Choroid plexus epithelial cell (primary cell): ENCODE results near the gene IGLL1.

ENCODE experiments used
- DNase-seq: peaks from one replicate; pipeline ENCODE4 v3.0.0-alpha.2; 2010; ENCODE audit warnings: low read depth
- H3K4me3 ChIP-seq: 2 replicates; pipeline ENCODE4 v1.5.1; 2011; ENCODE audit warnings: low read depth, mild to moderate bottlenecking, control low read depth, low read length, moderate library complexity
- TF ChIP-seq, protein P1 (sequence below): conservative IDR thresholded peaks from 2 replicates; pipeline ENCODE4 v1.5.1; 2011; ENCODE audit warnings: low read depth, mild to moderate bottlenecking, control low read depth, inconsistent platforms, low read length, moderate library complexity

Gene IGLL1

DNA sequence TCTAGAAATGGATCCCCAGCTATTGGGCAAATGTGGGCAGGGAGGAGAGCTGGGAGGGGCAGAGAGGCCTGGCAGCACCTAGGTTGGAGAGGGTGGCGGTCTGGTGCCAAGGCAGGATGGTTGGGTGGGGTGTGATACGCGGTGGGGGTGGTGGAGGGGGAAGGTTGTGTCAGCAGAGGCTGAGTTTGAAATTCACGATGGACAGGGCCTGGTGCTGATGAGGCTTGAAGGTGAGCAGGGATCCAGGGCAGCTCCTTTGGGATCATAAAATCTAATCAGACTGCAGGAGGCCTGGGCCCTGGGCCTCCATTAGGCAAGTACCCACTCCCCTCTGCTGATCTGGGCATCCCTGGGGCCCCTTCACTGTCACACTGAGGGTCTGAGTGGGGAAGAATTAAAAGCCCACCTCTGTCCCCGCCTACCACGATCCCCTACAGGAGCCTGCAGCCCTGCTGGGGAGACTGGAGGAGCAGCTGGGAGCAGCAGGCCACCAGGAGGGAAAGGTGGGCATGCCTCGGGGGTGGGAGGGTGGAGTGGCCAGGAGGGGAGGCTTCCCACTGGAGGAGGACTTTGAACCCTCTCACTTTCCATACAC, 24.0 kb downstream of the IGLL1 start:
- DNase-seq = no peak
- H3K4me3 ChIP-seq = no peak overlapping the region
- TF ChIP-seq, protein P1, sequence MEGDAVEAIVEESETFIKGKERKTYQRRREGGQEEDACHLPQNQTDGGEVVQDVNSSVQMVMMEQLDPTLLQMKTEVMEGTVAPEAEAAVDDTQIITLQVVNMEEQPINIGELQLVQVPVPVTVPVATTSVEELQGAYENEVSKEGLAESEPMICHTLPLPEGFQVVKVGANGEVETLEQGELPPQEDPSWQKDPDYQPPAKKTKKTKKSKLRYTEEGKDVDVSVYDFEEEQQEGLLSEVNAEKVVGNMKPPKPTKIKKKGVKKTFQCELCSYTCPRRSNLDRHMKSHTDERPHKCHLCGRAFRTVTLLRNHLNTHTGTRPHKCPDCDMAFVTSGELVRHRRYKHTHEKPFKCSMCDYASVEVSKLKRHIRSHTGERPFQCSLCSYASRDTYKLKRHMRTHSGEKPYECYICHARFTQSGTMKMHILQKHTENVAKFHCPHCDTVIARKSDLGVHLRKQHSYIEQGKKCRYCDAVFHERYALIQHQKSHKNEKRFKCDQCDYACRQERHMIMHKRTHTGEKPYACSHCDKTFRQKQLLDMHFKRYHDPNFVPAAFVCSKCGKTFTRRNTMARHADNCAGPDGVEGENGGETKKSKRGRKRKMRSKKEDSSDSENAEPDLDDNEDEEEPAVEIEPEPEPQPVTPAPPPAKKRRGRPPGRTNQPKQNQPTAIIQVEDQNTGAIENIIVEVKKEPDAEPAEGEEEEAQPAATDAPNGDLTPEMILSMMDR = no peak

DNA sequence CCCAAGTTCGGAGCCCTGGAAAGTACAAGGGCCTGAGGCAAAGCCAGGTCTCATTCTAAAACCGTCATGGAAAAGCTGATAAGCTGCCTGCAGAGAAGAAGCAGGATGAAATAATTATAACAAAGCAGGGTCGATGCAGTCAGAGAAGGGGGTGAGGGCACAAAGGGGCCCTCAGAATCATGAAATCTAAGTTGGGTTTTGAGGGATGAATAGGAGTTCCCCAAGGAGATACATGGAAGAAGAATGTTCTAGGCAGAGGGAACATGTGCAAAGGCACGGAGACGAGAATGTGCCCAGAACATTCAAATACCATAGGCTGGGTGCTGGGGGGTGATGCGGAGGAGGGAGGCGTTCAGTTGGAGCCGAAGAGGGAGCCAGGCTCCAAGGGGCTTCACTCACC, 25.0 kb downstream of the IGLL1 start:
- no peak for DNase-seq
- TF ChIP-seq, protein P1 = no peak
- H3K4me3 ChIP-seq = no peak overlapping the region

DNA sequence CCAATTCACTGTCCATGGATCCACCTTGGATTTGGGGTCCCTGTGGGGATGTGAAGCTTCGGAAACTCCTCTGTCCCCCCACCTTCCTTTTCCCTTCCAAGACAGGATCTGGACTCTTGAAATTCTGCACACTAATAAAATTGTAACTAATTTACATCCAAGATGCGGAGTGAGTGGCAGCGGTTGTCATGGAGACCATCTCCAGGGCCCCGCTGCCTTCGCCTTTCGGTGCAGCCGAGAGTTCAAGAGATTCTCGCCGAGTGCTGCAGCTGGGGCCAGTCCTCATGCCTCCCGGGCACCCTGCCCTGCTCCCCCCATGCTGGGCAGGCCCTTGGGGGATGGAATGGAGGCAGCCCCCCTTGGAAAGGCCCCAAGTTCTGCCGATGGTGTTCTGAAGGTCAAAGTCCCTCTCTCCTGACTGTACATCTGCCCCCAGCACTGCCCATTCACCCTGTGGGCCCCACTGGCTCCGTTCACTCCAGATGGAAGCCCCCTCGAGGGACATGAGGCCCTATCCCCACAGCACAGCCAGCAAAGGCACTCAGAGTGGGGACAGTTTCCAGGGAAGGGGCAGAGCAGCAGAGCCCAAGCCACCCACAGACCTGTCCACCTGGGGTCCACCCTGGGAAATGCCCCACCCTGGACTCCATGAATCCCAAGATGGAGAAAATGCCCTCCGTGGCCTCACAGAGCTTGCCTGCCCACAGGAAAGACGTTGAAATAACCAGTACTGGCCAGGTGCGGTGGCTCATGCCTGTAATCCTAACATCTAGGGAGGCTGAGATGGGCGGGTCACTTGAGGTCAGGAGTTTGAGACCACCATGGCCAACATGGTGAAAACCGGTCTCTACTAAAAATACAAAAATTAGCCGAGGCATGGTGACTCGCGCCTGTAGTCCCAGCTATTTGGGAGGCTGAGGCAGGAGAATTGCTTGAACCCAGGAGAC, 25.9 kb downstream of the IGLL1 start:
- DNase-seq = no peak
- TF ChIP-seq, protein P1 = no peak
- no peak overlapping the region for H3K4me3 ChIP-seq

DNA sequence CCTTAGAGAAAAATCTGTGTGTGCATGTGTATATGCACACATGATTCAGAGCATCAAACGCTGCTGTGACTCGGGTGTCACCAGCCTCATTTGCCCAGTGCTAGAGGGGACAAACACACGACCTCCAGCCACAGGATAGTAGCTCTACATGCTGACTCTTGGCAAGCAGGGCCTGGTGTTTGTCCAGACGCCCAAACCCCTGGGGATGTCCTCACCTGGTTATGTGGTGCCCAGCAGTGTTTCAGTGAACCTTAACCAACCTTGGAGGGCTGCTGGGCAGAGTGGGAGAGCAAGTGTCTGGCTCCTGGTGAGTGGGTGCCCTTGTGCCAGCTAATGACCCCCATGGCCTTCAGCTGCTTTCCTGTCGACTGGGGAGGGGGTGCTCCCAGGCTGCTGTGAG, 26.7 kb downstream of the IGLL1 start:
- no peak for DNase-seq
- H3K4me3 ChIP-seq = no peak overlapping the region
- TF ChIP-seq, protein P1 = no peak

DNA sequence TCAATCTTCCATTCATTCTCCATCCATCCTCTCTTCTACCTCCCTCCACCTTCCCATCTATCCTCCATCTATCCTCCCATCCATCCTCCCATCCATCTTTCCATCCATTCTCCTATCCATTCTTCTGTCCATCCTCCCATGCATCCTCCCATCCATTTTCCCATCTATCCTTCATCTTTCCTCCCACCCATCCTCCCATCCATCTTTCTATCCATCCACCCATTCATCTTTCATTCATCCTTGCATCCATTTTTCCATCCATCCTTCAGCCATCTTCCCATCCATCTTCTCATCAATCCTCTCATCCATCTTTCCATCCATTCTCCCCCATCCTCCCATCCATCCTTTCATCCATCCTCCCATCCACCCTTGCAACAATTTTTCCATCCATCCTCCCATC, 27.5 kb downstream of the IGLL1 start:
- DNase-seq = no peak
- no peak overlapping the region for H3K4me3 ChIP-seq
- TF ChIP-seq, protein P1 = no peak

DNA sequence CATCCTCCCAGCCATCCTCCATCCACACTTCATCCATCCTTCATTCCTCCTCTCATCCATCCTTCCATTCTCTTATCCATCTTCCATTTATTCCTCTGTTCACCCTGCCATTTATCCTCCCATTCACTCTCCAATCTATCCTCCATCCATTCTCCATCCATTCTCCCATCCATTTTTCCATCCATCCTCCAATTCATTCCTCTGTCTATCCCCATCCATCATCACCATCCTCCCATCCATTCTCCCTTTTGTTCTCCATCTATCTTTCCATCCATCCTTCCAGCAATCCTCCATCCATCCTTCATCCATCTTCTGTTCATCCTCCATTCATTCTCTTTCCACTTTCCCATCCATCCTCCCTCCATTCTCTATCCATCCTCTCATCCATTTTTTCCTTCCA, 28.7 kb downstream of the IGLL1 start:
- no peak overlapping the region for H3K4me3 ChIP-seq
- DNase-seq = no peak
- TF ChIP-seq, protein P1 = no peak
